ENCODE results near the gene DCTN3. TPM values are rescaled to one million over a fixed set of nuclear protein-coding genes. Genes with fewer than 3 reads are reported as not detected.

Gene DCTN3
- total and polyA plus RNA-seq, 2 donors from 2014 or later = 92.0 to 175 TPM

GRCh38 chr9:34647084-34647403 is 26.7 kb upstream of the DCTN3 start:
- Histone ChIP-seq H3K9ac (ENCODE audit: low read length in 3 of 3) (peak overlapping the region; percentile 77 to 96 (median 86)), H3K4me1 (ENCODE audit: control insufficient read depth in 2 of 3, insufficient read depth in 2 of 3, low read depth in 1 of 3, low read length in 3 of 3) (peaks cover 10 to 39% (median 29%) of the 10 kb centered on the region in 3 donors), H3K4me3 (ENCODE audit: low read length in 3 of 3) (peak overlapping the region; percentile 71 to 87 (median 87)), H3K27me3 (ENCODE audit: control insufficient read depth, insufficient read depth, low read length) (no peaks in the 10 kb centered on the region), H3K27ac (ENCODE audit: low read depth in 2 of 2, low read length in 2 of 2) (peak overlapping the region; percentile 66 to 88), H3K9me3 (ENCODE audit: control insufficient read depth in 2 of 3, insufficient read depth in 1 of 3, low read length in 3 of 3) (no peaks in the 10 kb centered on the region), H3K36me3 (ENCODE audit: control insufficient read depth in 2 of 3, insufficient read depth in 3 of 3, low read length in 3 of 3) (peaks cover 4 to 18% (median 5%) of the 10 kb centered on the region in 3 donors)
- intact Hi-C loops (cut with DNase I) = no loop called here
- DNase-seq (no peak), FAIRE-seq (no peak)
- TF ChIP-seq, protein P1, sequence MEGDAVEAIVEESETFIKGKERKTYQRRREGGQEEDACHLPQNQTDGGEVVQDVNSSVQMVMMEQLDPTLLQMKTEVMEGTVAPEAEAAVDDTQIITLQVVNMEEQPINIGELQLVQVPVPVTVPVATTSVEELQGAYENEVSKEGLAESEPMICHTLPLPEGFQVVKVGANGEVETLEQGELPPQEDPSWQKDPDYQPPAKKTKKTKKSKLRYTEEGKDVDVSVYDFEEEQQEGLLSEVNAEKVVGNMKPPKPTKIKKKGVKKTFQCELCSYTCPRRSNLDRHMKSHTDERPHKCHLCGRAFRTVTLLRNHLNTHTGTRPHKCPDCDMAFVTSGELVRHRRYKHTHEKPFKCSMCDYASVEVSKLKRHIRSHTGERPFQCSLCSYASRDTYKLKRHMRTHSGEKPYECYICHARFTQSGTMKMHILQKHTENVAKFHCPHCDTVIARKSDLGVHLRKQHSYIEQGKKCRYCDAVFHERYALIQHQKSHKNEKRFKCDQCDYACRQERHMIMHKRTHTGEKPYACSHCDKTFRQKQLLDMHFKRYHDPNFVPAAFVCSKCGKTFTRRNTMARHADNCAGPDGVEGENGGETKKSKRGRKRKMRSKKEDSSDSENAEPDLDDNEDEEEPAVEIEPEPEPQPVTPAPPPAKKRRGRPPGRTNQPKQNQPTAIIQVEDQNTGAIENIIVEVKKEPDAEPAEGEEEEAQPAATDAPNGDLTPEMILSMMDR (IDR thresholded peaks at IDR 0.05; ENCODE audit: borderline replicate concordance, extremely low read depth, insufficient read depth) = no peak

DNA sequence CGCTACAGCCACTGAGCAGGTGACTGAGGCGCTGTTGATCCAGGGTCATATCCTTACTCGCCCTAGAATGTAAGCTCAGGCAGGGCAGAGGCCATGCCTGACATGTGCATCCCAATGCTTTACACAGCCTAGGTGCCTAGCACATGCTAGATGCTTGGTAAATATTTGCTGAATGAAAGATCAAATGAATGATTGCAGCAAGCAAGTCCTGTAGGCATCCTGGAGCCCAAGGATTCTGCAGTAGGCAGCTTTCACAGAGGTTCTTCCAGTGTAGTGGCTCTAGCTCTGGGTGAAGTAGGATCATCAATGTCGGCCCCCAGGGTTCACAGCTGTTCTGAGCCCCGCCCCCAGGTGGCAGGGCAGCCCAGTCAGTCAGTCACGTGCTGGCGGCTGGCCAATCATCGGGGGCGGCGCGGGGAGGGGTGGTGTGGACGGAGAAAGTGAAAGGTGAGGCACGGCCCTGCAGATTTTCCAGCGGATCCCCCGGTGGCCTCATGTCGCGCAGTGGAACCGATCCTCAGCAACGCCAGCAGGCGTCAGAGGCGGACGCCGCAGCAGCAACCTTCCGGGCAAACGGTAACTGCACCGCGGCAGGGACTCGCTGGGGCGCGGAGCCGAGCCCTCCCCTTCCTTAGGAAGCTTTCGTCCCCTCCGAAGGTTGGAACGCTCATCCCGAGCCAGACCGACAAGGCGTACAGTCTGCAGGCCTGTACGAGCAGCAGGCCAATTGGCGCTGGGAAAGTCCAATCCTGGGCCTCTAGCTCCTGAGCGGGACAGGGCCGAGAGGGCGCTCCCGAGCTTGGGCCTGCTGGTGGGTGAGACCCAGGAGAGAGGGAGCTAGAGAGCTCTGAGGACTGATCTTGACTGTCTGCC is 26.2 kb upstream of the DCTN3 start, which contains the start of gene GALT:
GALT (plus strand) TSS at position 465 of the 873 bp plus-strand sequence; CDS start at position 495, 30 bp downstream.
- no peaks in the 10 kb centered on the region for H3K9me3 ChIP-seq (ENCODE audit: control insufficient read depth in 2 of 3, insufficient read depth in 1 of 3, low read length in 3 of 3)
- peak within 1 kb of the TSS; percentile 71 to 87 (median 87) for H3K4me3 ChIP-seq (ENCODE audit: low read length in 3 of 3)
- no peak for FAIRE-seq
- H3K36me3 ChIP-seq (ENCODE audit: control insufficient read depth in 2 of 3, insufficient read depth in 3 of 3, low read length in 3 of 3) = peaks cover 4 to 18% (median 5%) of the 10 kb centered on the region in 3 donors
- intact Hi-C loops (cut with DNase I) = no loop called here
- H3K27me3 ChIP-seq (ENCODE audit: control insufficient read depth, insufficient read depth, low read length) = no peaks in the 10 kb centered on the region
- peak within 1 kb of the TSS; percentile 77 to 96 (median 86) for H3K9ac ChIP-seq (ENCODE audit: low read length in 3 of 3)
- H3K4me1 ChIP-seq (ENCODE audit: control insufficient read depth in 2 of 3, insufficient read depth in 2 of 3, low read depth in 1 of 3, low read length in 3 of 3) = peaks cover 10 to 36% (median 25%) of the 10 kb centered on the region in 3 donors
- TF ChIP-seq, protein P1 (IDR thresholded peaks at IDR 0.05; ENCODE audit: borderline replicate concordance, extremely low read depth, insufficient read depth) = peak; percentile 7
- peak; percentile 96 to 98 (median 97) for DNase-seq
- peak within 1 kb of the TSS; percentile 66 to 88 for H3K27ac ChIP-seq (ENCODE audit: low read depth in 2 of 2, low read length in 2 of 2)

DNA sequence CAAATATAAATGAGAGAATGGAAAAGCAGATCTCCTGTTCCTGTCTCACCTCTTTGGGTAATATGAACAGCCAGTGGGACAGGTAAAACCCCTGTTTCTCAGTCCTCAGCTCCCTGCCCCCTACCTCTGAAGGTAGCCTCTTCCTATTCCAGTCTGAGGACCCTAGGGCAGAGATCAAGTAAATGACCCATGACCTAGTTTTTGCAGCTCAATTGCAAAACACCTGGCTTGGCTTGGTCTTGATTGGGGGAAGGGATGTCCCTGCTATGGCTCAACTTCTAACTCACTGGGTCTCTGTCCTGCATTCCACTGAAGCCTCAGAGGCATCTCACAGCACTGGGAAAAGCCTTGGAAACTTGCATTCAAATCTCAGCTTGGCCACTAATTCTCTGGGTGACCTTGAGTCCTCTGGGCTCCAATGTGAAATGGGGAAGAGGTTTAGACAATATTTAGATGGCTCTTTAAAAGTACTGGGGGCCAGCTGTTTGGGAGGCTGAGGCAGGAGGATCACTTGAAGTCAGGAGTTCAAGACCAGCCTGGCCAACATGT is 24.5 kb upstream of the DCTN3 start:
- H3K27me3 ChIP-seq (ENCODE audit: control insufficient read depth, insufficient read depth, low read length) = no peaks in the 10 kb centered on the region

More for the DNA sequence above, 24.5 kb upstream of the DCTN3 start:
- no peak overlapping the region for H3K4me3 ChIP-seq (ENCODE audit: low read length in 3 of 3)
- peak overlapping the region; percentile 9 to 14 for H3K27ac ChIP-seq (ENCODE audit: low read depth in 2 of 2, low read length in 2 of 2)
- H3K9me3 ChIP-seq (ENCODE audit: control insufficient read depth in 2 of 3, insufficient read depth in 1 of 3, low read length in 3 of 3) = no peaks in the 10 kb centered on the region
- TF ChIP-seq, protein P1 (IDR thresholded peaks at IDR 0.05; ENCODE audit: borderline replicate concordance, extremely low read depth, insufficient read depth) = no peak
- DNase-seq = peak in 1 of 5 donors; percentile 25
- peaks cover 4 to 18% (median 5%) of the 10 kb centered on the region in 3 donors for H3K36me3 ChIP-seq (ENCODE audit: control insufficient read depth in 2 of 3, insufficient read depth in 3 of 3, low read length in 3 of 3)
- peaks cover 7 to 32% (median 17%) of the 10 kb centered on the region in 3 donors for H3K4me1 ChIP-seq (ENCODE audit: control insufficient read depth in 2 of 3, insufficient read depth in 2 of 3, low read depth in 1 of 3, low read length in 3 of 3)
- intact Hi-C loops (cut with DNase I) = no loop called here
- no peak for FAIRE-seq
- no peak overlapping the region for H3K9ac ChIP-seq (ENCODE audit: low read length in 3 of 3)
